GM18870 (cell line): ENCODE results near the gene OR4D11.
"Not testable (repeated sequence)": the region's sequence is repeated elsewhere in the genome, so short reads cannot be mapped to it uniquely, and the experiment has no call there.

Source experiments
- ATAC-seq: cut with Tn5 transposase; IDR thresholded peaks from one replicate; pipeline ENCODE4 v1.9.1; 2021; ENCODE audit warnings: moderate library complexity; ENCODE audit not compliant: unreplicated experiment

Gene OR4D11

DNA sequence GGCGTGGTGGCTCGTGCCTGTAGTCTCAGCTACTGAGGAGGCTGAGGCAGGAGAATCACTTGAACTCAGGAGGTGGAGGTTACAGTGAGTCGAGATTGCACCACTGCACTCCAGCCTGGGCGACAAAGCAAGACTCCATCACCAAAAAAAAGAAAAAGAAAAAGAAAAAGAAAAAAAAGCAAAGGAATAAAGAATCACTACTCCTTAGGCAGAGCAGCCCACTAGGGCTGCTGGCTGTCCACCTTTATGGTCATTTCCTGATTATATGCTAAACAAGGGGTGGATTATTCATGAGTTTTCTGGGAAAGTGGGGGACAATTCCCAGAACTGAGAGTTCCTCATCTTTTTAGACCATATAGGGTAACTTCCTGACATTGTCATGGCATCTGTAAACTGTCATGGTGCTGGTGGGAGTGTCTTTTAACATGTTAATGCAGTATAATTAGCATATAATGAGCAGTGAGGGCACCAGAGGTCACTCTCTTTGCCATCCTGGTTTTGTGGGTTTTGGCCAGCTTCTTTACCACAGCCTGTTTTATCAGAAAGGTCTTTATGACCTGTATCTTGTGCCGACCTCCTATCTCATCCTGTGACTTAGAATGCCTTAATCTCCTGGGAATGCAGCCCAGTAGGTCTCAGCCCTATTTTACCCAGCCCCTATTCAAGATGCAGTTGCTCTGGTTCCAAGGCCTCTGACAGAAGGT, 44.4 kb downstream of the OR4D11 start:
- ATAC-seq = not testable (repeated sequence)

DNA sequence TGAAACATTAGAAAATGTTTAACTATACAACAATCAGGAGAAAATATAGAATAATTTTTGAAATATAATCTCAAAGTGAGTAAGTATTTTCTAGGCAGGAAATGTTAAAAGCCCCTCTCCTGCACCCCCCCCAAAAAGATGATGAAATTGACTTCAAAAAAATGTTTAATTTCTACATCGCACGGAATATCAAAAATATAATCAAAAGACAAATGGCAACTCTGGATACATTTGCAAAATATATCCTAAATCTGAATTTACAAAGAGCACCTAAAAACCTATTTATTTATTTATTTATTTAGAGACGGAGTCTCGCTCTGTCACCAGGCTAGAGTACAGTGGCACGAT, 44.9 kb downstream of the OR4D11 start:
- ATAC-seq = no peak

- peak; percentile 81 for ATAC-seq
Observed at GRCh38 chr11:59550368-59550841, 47.0 kb downstream of the OR4D11 start.

GRCh38 chr11:59550842-59551658, 47.7 kb downstream of the OR4D11 start:
- ATAC-seq = peak; percentile 44

DNA sequence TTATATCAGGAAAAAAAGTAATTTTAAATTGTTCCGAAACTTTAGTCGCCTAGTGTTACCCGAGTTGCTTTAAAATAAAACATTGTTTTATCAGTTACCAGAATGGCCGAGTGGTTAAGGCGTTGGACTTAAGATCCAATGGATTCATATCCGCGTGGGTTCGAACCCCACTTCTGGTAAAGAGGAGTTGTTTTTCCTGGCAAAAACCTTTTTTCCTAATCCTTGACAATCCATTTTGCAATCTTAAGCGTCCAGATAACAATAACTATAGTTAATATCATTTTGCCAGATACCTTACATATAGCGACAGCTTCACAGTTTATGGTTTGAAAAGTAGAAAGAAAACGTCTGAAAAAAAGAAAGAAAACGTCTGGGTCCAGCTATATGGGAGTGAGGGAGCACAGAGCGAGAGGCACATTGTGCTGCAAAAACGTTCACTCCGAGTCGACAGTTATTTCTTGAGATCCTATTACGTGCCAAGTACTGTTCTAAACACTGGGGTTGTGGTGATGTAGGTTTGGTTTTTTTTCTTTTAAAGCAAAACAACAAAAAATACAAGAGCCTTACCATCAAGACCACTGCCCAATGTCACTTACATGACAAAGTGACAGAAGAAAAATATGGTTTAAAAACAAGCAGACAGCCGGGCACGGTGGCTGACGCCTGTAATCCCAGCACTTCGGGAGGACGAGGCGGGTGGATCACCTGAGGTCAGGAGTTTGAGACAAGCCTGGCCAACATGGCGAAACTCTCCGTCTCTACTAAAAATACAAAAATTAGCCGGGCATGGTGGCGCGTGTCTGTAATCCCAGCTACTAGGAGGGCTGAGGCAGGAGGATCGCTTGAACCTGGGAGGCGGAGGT, 48.5 kb downstream of the OR4D11 start:
- ATAC-seq = no peak

GRCh38 chr11:59552844-59553243, 49.5 kb downstream of the OR4D11 start:
- no peak for ATAC-seq

DNA sequence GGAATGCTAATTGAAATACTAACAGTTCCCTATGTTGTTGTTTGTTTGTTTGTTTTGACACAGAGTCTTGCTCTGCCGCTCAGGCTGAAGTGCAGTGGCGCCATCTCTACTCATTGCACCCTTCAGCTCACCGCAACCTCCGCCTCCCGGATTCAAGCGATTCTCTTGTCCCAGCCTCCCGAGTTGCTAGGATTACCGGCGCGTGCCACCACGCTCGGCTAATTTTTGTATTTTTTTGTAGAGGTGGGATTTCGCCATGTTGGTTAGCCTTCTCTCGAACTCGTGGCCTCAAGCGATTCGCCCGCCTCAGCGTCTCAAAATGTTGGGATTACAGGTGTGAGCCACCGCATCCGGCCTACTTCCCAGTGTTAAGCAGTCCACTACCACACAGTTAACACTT, 49.9 kb downstream of the OR4D11 start:
- ATAC-seq = no peak
